Measurements from ENCODE around the gene DDX55.

The DDX55 gene

GRCh38 chr12:123614531-123614930 lies 12.6 kb downstream of the DDX55 start:
- DNase-seq, result no peak

GRCh38 chr12:123617144-123617543 lies 15.2 kb downstream of the DDX55 start:
- no peak for DNase-seq

GRCh38 chr12:123617580-123617979 lies 15.7 kb downstream of the DDX55 start:
- no peak for DNase-seq

- no peak for DNase-seq
These were observed 19.2 kb downstream of the DDX55 start for GRCh38 chr12:123621101-123621500.

GRCh38 chr12:123621619-123622530 lies 20.0 kb downstream of the DDX55 start:
- no peak for DNase-seq

GRCh38 chr12:123633379-123634141 lies 31.7 kb downstream of the DDX55 start, which contains the start of the genes EIF2B1 and GTF2H3:
EIF2B1 (minus strand) TSS chr12:123633686; CDS start chr12:123633557, 129 bp downstream.
GTF2H3 (plus strand) TSS chr12:123633829; CDS start chr12:123633860, 31 bp downstream.
- peak; percentile 96 for DNase-seq

GRCh38 chr12:123634142-123634561 lies 32.3 kb downstream of the DDX55 start:
- DNase-seq, result no peak

GRCh38 chr12:123643911-123644310 lies 42.0 kb downstream of the DDX55 start:
- no peak for DNase-seq

GRCh38 chr12:123645380-123645779 lies 43.5 kb downstream of the DDX55 start:
- no peak for DNase-seq

- DNase-seq, result no peak
These were observed 44.0 kb downstream of the DDX55 start for GRCh38 chr12:123645878-123646277.

- DNase-seq, result no peak
These were observed 46.5 kb downstream of the DDX55 start for GRCh38 chr12:123648401-123648800.

GRCh38 chr12:123654129-123654701 lies 52.3 kb downstream of the DDX55 start:
- no peak for DNase-seq

- DNase-seq, result no peak
These were observed 53.5 kb downstream of the DDX55 start for GRCh38 chr12:123655420-123655819.

- DNase-seq, result no peak
These were observed 54.5 kb downstream of the DDX55 start for GRCh38 chr12:123656392-123656791.

- DNase-seq, result no peak
These were observed 55.3 kb downstream of the DDX55 start for GRCh38 chr12:123657211-123657610.

- DNase-seq, result no peak
These were observed 58.3 kb downstream of the DDX55 start for GRCh38 chr12:123659996-123660727.

GRCh38 chr12:123667771-123668170 lies 65.9 kb downstream of the DDX55 start:
- DNase-seq, result no peak
